Measurements from ENCODE around the gene HOXA5.

HOXA5 gene

DNA sequence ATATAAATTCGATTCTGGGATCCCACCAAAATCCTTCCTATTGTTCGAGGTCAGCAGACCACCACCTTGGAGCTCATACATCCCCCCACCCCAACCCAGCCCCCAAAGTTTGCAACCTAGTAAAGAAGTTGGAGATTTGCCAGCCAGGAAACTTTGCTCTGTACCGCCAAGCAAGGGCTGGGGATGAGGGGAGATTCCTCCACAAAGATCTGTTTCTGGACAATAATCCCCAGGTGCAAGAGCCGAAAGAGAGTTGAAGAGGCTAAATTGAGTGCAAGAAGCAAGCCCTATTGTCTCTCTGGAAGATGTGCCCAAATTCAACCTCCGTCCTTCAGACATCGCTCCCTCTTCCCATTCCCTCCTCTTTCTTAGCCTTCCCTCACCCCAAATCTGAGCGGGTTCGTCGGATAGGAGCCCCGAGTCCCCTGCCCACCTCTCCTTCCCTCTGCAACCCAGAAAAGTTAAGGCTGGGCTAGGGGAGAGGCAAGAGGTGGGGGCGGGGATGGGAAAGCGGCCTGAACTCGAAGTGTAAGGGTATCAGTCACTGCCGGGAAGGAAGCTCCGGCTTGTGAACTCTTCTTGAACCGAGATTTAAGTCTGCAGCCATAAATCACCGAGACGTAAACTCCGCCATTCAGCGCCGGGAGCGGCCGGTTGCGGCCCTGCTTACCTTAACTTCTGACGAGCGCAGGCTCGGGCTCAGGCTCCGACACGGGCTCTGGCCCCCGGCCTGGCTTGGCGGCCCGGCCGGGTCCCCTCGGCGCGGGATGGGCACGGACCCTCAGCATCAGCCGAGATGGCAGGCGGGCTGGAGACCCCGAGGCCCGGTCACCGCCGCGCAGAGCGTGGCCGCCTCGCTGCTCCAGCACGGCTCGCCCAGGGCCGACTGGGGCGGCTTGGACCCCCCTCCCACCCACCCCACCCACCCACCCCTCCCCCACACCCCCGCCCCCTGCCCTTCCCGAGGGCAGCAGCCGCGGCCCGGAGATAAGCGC, 30.2 kb downstream of the HOXA5 start:
- DNase-seq, result no peak

DNA sequence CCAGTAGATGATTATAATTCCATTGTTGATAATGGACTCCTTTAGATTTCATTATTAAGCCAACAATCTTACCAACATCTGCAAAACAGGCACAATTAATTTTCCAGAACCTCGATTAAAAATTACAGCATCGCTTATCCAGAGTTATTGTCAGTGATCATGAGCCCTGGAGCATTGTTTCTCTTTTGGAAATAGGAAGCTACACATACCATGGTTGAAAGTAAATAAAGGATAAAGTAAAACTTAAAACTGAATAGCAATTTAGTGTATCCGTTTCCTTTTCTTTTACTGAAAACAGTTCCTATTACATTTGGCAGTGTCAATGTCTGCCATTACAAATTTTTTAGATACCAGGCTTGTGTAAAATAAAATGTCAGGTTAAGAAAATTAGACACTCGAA, 31.1 kb downstream of the HOXA5 start:
- no peak for DNase-seq
- intact Hi-C loops (cut with DNase I), result no loop called here

More for the DNA sequence above, 30.2 kb downstream of the HOXA5 start:
- intact Hi-C loops (cut with DNase I), result no loop called here

GRCh38 chr7:27111751-27112277, 31.7 kb downstream of the HOXA5 start:
- intact Hi-C loops (cut with DNase I), result no loop called here
- no peak for DNase-seq

GRCh38 chr7:27111042-27111750, 32.3 kb downstream of the HOXA5 start:
- no peak for DNase-seq
- intact Hi-C loops (cut with DNase I), result no loop called here

GRCh38 chr7:27110186-27111031, 33.1 kb downstream of the HOXA5 start:
- DNase-seq, result no peak
- intact Hi-C loops (cut with DNase I), result no loop called here

- intact Hi-C loops (cut with DNase I), result no loop called here
Observed at GRCh38 chr7:27109466-27110185, 33.9 kb downstream of the HOXA5 start.

DNA sequence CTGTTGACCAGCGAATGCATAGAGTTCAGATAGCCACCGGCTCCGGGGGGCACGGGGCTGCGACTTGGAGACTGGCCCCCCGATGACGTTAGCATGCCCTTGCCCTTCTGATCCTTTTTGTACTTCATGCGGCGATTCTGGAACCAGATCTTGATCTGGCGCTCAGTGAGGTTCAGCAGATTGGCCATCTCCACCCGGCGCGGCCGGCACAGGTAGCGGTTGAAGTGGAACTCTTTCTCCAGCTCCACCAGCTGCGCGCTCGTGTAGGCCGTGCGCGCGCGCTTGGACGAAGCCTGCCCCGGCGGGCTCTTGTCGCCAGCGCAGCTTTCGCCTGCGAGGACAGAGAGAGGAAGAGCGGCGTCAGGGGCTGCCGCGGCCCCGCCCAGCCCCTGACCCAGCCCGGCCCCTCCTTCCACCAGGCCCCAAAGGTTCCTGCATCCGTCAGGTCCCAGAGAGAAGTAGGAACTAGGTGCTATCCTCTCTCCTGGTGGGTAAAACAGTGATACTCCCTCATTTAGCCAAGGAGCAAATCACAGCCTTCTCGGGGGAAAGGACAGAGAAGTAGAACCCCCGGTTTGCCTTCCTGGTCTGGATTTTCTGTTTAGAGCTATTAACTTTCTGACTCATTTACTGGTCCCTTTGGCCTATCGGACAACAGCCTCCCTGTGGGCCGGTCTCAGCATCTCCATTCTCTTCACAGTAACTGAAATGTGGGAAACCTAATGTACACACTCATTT, 34.9 kb downstream of the HOXA5 start:
- intact Hi-C loops (cut with DNase I), result no loop called here
- no peak for DNase-seq

More at GRCh38 chr7:27109466-27110185, 33.9 kb downstream of the HOXA5 start:
- no peak for DNase-seq

- intact Hi-C loops (cut with DNase I), result no loop called here
- no peak for DNase-seq
Observed at GRCh38 chr7:27107391-27108381, 35.8 kb downstream of the HOXA5 start.

DNA sequence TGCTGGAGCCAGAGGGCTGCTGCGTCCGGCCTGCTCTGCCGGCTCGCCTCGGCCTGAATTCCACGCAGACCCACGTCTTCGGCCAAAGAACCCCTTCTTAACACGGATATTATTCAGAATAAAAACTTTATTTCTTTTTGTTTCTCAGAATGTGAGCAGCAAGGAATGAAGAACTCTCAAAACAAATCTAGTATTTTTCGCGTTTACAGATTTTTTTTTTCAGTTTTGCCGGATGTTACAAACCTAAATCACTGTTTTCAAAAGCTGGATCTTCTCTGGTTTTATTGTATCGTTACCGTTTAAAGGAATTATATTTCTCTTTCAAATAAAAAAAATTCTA, 36.6 kb downstream of the HOXA5 start:
- DNase-seq, result no peak
- intact Hi-C loops (cut with DNase I), result no loop called here

- DNase-seq, result no peak
- intact Hi-C loops (cut with DNase I), result no loop called here
Observed at GRCh38 chr7:27106181-27106900, 37.1 kb downstream of the HOXA5 start.

DNA sequence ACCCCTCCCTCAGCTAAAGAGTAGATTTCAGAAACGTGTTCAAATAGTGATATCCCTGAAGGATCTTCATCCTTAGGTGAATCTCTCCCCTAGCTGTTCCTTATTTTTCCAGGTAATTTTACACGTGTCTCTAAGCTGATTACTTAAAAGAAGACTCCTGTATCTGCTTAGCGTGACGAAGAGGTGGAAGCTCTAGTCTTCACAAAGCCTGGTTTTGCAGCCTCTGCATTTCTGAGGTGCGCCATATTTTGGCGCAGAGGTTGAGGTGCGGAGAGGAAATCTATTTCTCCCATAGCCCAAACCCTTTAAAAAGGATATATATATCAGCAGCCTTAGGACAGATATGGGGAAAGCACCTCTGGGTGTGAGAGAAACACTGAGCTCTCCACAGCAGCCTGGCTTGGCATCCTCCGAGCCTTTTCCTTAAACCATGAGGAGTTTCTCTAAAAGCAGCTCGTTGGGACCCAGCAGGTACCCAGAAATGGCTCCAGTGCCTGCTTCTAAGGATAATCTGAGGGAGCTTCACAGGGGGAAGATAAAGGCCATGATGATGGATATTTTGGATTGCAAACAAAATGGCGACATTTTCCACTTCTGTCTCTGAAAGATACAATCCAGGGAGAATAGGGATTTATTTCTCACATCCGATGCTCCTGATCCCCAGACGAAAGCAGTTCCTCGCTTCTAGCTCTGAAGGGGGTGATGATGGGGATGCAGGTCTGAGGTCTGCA, 38.0 kb downstream of the HOXA5 start:
- no peak for DNase-seq
- intact Hi-C loops (cut with DNase I), result no loop called here

DNA sequence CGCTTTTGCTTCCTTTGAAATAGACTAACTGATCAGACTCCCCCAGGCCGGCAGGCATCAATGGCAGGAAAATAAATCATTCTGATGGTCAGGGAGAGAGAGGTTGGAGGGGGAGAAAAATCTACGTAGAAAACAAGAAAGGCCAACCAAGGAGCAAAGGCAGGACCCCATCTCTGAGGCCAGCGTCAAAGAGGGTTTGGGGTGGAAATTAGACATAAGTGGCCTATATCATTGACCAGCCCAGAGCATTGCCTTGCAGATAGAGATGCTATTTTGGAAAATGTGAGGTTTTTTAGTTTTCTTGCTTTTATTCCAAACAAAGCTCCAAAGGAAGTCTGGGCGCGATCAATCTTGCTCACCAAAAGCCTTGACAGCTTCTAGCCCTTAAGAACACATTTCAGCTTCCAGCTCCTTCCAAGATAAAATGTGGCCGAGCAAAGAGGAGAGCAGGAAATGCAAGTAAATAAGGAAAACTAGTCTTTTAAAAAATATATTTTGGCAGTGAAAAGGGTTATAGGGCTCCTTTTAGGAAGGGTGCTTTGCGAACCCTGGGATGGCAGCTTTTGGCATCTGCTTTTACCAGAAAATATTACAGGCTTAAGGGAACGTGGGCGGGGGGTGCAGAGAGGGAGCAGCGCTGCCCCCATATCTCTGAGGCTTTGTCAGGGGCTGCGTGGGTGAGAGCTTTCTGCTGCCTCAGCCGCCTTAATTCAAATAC, 39.0 kb downstream of the HOXA5 start:
- no peak for DNase-seq
- intact Hi-C loops (cut with DNase I), result no loop called here

DNA sequence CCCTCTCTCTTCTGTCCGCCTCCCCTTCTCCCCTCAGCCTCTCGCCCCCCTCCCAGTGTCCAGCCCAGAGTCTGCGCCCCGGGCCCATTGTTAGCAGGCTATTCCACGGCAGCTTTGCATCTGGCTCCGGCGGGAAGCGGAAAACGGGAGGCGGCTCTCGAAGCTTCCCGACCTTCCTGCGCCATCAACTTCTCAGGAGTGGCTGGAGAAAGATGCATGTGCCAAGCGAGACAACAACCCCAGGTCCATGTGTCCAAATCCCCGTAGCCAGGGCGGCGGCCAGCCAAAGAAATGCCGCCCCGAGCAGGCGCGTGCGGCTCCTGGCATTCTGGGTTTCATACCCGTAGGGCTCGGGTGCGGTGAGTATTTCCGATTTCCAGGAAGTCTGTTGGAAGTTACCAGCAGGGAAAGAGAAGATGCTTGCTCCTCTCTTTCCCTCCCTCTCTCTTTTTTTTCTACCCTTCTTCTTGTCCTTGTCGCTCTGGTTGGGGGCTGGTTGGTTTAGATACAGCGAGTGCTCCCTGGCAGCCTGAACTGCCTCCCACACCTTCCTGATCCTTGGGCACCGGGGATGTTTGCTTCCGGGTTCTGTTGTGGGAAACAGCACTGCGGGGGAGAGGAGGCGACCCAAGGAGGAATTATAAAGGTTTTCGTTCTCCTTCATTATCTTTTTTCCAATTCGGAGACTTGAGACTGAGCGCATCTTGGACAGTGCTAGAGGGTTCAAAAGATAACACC, 39.8 kb downstream of the HOXA5 start:
- intact Hi-C loops (cut with DNase I), result no loop called here
- DNase-seq, result no peak

- DNase-seq, result no peak
- intact Hi-C loops (cut with DNase I), result no loop called here
Observed at GRCh38 chr7:27102581-27103442, 40.7 kb downstream of the HOXA5 start, which contains the start of gene HOXA2. HOXA2 (minus strand) TSS chr7:27102683; CDS start chr7:27102500, 183 bp downstream.
